Brain pericyte (primary cell): ENCODE results near the gene B3GALNT2.
"Not testable (repeated sequence)": the region's sequence is repeated elsewhere in the genome, so short reads cannot be mapped to it uniquely, and the experiment has no call there.

Experiments used
- DNase-seq: peaks from one replicate; pipeline ENCODE4 v3.0.0-alpha.2; 2012; ENCODE audit warnings: low read depth, low spot score

Gene B3GALNT2

DNA sequence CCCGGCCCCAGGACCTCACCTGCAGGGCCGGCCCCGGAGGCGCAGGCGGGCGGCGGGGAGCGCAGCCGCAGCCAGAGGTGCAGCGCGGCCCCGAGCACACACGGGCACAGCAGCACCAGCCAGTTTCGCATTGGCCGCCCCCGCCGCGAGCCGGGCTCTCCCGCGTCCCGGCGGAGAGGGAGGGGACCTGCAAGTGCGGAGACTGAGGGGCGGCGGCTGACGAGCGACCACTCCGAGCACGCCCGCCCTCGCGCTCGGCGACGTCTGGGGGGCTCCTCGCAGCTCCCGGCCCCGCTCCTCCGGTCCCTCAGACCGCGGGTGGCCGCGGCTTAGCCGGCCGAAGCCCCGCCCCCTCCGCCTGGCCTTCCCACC, at the start of gene B3GALNT2:
Gene B3GALNT2, minus strand, starts transcription at position 331 of the 372 bp plus-strand sequence. Its CDS starts 200 bp downstream, at position 131.
- no peak for DNase-seq

DNA sequence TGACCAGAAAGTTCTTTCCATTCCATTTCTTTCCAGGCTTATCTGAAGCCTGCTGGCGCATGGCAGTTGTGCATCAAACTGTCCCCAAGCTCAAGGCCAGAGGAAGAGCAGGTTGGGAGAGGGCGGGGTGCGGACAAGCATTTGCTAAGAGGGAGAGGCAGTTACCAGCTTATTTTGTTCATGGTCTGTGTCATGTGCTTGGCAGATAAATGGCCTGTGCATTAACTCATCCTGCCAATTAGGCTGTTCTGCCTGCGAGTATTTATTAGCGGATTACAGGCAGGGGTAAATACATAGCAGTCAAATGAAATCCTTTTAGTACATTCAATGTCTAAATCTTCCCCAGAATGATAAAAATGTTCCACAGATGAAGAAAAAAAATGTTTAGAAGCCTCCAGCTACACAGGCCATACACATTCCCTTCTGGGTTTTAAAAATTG, 48.9 kb upstream of the B3GALNT2 start:
- no peak for DNase-seq

DNA sequence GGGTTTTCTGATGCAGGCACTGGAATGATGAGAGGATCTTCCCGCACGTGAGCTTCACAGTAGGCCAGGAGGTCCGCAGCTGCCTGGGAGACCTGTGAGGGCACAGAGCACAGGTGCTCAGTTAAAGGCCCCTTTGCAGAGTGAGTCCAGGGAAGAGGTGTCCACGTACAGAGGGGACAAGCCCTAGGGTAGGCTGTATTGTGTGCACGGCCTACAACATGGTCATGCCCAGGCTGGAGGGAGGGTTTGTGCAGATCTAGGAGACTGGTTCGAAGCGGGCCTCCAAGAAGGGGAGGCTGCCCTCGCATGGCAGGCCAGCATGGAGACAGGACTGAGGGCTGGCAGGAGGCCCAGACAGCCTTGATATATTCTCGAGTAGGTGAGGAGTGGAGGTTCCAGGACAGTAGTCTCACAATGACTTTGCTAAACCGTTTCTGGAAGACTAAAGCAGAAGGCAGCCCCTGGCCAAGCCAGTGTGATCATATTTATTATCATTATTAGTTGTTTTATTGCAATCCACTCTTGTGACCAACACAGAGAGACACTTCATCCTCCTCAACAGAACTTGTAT, 48.0 kb upstream of the B3GALNT2 start:
- no peak for DNase-seq

DNA sequence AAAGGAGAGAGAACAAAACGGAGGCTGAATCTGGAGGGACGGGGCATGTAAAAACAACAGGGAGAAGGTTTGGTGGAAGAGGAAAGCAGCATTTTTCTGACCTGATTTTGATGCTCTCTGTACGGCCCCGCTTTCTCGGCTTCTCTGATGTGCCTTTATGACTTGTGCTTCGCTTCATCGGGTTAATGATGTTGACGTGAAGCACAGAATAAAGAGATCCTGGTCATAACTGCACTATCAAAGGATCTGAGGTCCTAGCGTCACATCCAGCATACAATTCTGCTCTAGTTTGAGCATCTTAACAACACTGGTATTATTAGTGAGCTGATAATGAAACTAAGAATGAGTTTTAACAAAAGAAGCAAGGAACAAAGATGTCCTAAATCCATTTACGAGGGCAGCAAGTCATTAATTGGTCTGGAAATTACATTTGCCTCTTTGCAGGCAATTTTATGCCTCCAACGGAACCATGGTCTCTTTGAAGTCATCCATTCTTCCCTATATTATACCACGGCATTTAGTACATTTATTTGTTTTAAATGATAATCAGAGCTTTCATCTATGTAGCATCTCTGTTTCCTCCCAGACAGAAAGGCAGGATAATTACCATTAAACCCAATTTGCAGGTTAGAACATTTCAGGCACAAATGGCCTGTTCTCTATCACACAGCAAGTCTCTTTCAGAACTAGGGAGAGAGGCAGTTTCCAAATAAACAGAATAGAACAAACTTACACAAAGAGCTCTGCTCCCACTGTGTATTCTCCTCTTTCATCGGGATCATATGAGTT, 45.3 kb upstream of the B3GALNT2 start:
- DNase-seq: no peak

DNA sequence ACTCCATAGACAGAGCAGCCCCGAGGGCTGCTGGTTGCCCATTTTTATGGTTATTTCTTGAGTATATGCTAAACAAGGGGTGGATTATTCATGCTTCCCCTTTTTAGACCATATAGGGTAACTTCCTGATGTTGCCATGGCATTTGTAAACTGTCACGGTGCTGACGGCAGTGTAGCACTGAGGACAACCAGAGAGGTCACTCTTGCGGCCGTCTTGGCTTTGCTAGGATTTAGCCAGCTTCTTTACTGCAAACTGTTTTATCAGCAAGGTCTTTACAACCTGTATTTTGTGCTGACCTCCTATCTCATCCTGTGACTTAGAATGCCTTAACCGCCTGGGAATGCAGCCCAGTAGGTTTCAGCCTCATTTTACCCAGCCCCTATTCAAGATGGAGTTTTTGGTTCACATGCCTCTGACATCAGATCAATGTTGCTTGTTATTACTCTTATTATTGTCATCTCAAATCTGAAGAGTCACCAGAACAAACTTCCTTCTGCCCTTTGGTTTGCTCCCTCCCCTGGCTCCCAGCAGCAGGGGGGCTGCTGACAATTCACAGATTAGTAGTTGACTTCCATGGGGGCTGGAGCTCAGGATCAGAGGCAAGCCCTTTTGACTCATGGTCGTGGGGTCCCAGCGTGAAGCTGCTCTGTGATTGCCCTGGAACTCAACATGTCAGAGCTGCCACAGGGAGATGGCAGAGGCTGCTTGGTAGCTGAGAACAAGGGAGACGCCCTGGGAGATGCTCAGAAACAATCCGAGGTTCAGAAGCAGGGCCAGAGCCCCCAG, 42.3 kb upstream of the B3GALNT2 start:
- not testable (repeated sequence) for DNase-seq

DNA sequence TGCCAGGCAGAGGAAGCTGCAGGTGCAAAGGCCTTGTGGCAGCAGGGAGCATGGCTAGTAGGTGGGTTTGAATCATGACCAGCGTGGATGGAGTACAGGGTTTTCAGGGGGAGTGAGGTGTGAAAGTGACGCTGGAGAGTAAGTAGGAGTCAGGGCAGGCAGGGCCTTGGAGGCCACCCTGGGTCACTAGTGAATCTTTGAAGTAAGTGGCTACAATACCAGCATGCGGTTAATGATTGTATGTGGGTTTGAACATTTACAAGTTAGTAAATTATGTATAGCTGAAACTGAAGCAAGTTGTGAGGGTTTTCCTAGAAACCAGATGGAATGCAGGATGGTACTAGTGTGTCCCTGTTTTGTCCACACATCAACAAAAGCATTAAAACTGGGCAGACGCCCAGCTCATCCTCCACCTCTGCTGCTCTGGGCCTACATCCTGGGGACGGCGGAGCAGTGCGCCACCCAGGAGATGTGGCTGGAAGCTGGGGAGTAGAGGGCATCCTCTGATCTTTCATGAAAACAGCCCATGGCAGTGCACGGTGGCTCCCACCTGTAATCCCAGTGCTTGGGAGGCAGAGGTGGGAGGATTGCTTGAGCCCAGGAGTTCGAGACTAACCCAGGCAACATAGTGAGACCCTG, 41.2 kb upstream of the B3GALNT2 start:
- no peak for DNase-seq

DNA sequence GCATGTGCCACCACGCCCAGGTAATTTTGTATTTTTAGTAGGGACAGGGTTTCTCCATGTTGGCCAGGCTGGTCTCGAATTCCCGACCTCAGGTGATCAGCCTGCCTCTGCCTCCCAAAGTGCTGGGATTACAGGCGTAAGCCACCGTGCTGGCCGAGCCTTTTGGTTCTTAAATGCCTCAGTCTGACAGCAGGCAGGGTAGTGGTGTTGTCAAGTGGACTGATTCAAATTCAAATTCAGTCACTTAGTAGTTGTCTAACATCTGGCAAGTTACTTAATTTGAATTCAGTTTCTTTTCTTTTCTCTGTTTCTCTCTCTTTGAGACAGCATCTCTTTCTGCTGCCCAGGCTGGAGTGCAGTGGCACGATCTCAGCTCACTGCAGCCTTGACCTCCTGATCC, 38.6 kb upstream of the B3GALNT2 start:
- not testable (repeated sequence) for DNase-seq

DNA sequence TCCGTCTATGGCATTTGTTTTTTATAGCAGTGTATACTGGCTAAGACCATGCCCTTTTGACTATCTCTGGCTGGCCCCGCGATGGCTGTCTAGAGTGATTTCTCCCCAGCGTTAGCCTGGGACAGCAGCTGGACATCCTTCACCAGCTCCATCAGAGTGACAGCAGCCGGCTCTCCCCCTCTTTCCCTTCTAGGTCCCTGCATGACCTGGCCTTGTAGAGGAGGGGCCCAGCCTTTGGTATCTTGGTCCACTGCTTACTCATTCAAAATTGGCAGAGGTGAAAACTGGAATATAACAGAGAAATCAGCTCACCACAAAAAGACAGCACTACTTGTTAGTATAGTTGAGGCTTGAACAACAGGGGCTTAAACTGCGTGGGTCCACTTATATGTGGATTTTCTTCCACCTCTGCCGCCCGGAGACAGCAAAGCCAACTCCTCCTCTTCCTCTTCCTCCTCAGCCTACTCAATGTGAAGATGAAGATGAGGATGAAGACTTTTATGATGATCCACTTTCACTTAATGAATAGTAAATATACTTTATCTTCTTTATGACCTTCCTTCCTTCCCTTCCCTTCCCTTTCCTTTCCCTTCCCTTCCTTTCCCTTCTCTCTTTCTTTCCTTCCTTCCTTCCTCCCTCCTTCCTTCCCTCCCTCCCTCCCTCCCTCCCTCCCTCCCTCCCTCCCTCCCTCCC, 29.4 kb upstream of the B3GALNT2 start:
- DNase-seq: no peak

DNA sequence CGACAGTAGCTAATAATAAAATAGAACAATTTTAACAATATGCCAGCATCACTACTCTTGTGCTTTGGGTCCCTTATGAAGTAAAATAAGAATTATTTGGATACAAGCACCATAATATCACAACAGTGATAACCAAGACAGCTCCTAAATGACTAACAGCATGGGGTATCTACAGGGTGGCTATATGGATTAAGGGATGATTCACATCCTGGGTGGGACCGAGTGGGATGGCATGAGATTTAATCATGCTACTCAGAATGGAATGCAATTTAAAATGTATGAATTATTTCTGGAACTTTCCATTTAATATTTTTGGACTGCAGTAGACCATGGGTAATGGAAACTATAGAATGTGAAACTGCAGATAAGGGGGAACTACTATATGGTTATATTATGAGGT, 28.1 kb upstream of the B3GALNT2 start:
- DNase-seq: no peak

DNA sequence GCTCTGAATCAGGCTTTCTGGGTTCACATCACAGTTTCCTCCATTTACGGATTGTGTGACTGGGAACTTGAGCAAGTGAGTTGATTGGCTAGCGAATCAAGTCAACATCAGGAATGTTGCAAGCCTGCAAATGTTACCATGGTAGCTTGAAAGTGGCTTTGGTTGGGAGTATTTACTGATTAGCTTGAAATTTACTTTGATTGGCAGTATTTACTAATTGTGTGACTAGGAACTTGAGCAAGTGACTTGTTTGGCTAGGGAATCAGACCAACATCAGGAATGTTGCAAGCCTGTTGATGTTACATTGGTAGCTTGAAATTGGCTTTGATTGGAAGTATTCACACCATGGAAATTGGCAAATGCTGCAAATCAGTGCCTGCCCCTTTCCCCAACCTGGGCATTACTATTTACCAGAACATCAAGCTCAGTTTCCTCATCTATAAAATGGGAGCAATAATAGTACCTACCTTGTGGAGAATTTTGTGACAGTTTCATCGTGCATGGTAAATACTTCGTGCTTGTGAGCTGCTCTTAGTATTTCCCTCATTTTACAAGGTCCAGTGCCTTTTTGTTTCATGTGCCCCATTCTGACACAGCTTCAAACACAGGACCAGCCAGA, 23.1 kb upstream of the B3GALNT2 start:
- no peak for DNase-seq

DNA sequence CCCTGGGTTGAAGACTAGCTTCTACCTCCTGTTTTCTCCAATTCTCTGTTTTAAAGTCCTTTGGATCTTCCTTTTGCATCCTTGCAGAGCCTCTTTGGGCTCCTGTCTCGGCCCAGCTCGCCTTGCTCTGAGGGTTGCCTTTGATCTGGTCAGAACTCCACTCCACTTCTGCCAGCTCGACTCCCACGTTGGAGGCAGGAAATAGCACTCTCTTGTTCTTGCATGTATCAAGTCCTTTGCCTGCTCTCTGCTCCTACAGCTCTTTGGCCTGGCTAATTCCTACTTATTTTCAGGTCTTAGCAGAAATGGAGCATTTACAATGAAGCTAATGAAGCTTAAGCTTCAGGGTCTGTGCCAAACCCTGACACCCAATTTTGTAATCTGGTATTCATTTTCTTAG, 21.1 kb upstream of the B3GALNT2 start:
- DNase-seq: no peak

DNA sequence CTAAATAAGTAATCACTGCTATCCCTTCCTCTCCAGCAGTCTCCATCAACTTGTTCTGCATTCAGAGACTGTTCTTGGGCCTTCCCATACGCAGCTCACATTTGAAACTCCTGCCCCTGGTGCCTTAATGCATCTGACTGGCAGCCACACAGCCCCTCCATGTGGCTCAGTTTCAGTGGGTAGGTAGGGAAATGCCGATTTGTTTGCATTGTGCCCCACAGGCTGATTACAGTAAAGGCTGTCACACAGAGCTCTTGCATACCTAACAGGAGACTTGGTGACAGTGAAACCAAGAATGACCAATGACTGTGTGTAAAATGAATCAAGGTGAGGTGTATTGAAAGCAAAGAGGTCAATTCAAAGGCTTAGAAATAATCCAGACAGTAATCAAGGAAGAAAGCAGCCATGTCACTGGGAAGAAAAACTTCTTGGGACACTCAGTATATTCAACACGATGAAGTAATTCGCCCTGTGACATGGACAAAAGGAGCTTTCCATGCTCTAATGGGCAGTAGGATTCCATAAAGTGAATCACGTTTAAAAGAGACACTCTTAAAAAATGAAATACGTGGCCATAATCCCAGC, 12.7 kb upstream of the B3GALNT2 start:
- DNase-seq: no peak

DNA sequence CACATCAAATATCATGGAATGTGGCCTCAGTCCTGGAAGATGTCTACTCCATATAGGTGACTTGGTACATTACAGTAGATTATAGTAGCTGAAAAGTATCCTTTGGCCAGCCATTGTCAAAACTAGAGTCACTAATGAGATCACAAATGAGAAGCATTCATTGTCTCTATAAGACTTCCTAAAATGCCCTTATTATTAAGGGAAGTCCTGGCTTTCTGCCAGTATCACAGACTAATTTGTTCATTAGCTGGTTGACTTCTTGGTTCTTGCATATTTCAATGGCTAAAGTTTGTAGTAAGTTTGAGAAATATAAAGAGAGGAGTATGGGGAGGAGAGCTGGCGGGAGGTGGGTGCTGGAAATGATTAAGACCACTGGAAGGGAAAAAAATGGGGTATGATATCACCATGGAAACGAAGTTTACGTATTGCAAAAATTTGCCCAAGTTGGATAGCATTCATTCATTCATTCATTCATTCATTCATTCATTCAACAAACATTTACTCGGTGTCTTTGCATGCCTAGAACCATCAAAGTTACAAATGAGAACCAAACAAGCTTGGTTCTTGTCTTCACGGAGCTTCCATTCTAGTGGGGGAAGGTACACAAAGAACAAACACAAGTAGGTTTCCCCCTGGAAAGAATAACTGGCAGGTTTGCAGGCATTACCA, 11.7 kb upstream of the B3GALNT2 start:
- DNase-seq: no peak

DNA sequence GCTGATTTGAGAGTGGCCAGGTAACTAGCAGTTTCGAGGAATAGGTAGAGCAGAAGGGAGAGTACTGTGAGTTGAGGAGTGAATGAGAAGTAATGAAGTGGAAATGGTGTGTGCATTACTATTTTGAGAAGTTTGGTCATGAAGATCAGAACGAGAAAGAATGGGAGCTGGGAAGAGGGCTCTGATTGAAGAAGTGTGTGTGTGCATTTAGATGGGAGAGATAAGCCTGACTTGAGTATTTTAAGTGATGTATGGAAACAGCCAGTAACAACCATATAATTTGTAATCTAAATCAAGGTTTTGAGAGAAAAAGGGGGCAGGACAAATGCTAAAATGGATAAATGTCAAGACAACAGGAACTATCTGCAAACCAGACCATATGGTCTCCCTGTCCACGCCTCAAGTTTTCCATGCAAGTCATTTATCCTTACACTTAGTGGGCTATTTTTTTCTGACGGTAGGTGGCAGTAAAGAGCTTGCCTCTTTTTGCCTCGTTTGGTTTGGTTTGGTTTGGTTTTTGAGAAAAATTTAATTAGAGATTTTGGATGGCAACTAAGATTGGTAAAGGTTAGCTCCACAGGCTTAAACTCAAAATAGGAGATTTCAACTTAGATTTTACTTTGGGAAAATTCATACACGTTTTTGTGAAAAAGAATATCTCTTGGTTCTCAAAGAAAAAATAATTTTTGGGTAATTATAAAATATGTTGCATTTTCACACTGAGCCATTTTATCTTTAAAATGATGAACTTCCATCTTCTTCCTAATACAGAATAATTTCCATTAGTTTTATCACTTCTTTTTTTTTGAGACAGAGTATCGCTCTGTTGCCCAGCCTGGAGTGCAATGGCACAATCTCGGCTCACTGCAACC, 9.5 kb upstream of the B3GALNT2 start:
- DNase-seq: peak; percentile 13

DNA sequence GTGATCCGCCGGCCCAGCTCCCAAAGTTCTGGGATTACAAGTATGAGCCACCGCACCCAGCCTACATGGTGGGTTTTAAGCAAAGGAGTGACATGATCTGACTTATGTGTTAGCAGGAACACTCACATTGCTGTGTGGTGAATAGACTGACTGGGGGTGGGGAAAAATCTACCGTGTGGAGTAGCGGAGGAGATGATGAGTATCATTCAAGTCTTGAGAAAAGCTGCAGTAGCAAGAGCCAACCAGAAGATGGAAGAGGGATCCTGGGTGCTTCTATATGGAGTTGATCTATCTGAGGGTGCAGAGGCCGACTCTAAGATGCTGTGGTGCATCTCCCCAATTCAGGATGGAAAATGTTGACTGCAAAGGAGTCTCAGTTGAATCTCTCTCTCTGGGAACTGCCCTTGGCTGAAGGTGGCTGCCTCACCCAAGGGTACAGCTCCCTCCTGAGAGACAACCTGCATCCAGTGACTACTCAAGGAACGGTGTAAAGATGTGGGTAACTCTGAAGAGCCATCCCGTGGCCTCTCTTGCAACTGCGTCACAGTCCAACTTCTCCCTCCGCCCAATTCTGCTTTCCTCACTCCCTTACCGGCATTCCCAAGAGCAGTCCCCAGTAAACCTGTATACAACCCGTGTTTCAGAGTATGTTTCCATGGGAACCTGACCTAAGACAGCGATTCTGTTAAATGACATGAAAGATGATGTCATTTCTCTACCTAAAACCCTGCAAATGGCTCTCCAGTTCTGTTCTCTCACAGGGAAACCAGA, 7.4 kb upstream of the B3GALNT2 start:
- no peak for DNase-seq

DNA sequence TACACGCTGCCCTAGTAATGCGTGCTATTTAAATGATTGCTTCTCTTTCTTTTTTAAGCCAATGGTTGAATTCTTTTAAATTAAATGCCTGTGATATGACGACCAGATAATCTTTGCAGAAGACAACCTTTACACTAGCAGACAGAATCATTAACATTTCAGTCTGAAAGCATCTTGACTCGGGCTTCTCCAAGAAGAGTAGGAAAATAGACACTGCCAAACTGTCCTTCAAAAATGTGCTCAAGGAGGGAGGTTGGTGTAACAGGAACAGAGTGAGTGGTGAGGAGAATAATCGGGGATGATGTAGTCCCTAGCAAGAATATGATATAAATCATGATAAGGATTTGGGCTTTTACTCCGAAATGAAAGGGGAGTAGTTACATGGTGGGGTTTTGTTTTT, 6.6 kb upstream of the B3GALNT2 start:
- DNase-seq: no peak

DNA sequence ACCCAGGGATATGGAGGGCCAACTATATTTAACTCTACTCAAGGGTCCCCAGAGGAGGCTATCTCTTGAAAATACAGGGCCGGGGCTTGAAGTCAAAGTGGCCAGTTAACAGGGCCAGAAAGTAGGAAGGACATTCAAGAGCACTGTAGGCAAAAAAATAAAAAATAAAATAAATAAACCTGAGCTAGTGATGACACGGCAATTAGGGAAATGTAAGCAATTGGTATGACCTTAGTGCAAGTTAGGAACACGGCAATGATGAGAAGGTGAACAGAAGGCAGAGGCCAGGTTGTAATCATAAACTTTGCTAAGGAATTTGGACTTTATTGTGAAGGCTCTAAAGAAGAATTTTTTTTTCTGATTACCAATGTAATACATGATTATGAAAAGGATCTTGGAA, 3.4 kb upstream of the B3GALNT2 start:
- no peak for DNase-seq

DNA sequence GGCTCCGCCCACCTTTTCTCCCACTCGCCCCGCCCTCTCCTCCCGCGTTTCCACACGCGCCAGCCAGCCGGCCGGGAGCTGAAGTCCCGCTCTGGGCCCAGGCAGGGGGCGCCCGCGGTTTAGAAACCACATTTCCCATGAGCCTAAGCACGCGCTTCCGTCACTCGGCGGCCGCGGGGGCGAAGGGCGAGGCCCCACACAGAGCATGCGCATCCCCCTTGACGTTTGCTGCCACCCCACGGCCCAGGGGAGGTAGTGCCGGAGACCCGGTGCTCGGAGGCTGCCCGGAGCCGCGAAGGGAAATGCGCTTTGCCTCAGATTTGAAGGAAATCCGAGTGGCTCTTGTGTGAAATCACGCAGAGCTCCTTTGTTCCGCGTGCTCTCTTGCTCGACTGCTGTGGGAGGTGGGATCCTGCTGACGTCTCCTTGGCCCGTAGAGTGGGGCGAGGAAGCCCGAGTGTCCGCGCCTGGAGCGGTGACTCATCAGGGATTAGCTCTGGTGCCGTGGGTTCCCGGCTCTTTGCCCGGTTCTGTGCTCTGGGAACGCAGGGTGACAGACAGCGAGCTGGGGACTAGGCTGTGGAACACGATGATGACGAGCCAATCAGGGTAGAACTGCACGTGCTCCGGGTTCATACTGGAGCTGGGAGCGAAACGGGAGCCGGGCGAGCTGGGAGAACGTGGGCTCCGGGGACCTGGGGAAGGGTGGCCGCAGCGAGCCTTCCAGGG, 406 bp upstream of the B3GALNT2 start:
- DNase-seq: peak; percentile 99
